OCI-LY3 (cell line): ENCODE data around the gene EIPR1.

ENCODE experiments used
- H2AFZ ChIP-seq: fragments of 200-600, 300-600 bp; shearing (Covaris generic); 2 replicates; pipeline ENCODE4 v1.6.0; 2014; ENCODE audit warnings: antibody characterized with exemption, low read depth, low read length
- H3K27ac ChIP-seq: fragments of 200-600, 300-600 bp; sonication (generic); 2 replicates; pipeline ENCODE4 v1.5.1; 2014; ENCODE audit warnings: mild to moderate bottlenecking, low read length, moderate library complexity, mixed read lengths
- H3K27me3 ChIP-seq: fragments of 200-600, 300-600 bp; sonication (generic); 2 replicates; pipeline ENCODE4 v1.6.1; 2014; ENCODE audit warnings: low read depth, low read length, mixed read lengths
- H3K36me3 ChIP-seq: fragments of 200-600, 300-600 bp; sonication (generic); replicated peaks from 2 replicates; pipeline ENCODE3; 2014; ENCODE audit warnings: low read depth, low read length, mixed read lengths
- H3K4me1 ChIP-seq: fragments of 300-600, 200-600 bp; sonication (generic); 2 replicates; pipeline ENCODE4 v1.6.1; 2014; ENCODE audit warnings: low read length, mixed read lengths
- H3K4me2 ChIP-seq: fragments of 200-600, 300-600 bp; sonication (generic); 2 replicates; pipeline ENCODE4 v1.6.1; 2014; ENCODE audit warnings: low read length, mixed read lengths
- H3K4me3 ChIP-seq: fragments of 300-600, 200-600 bp; sonication (generic); 2 replicates; pipeline ENCODE4 v1.5.1; 2014; ENCODE audit warnings: antibody characterized with exemption, mild to moderate bottlenecking, low read length, moderate library complexity
- H3K79me2 ChIP-seq: fragments of 300-600, 200-600 bp; shearing (Covaris generic); 2 replicates; pipeline ENCODE4 v1.6.1; 2014; ENCODE audit warnings: mild to moderate bottlenecking, low read length, mixed read lengths
- H3K9ac ChIP-seq: fragments of 300-600, 200-600 bp; shearing (Covaris generic); 2 replicates; pipeline ENCODE4 v1.6.0; 2014; ENCODE audit warnings: mild to moderate bottlenecking, low read length, moderate library complexity
- H3K9me3 ChIP-seq: fragments of 200-600, 300-600 bp; shearing (Covaris generic); 2 replicates; pipeline ENCODE4 v1.6.1; 2014; ENCODE audit warnings: low read length, mixed read lengths; ENCODE audit not compliant: insufficient read depth
- H4K20me1 ChIP-seq: fragments of 200-600, 300-600 bp; sonication (generic); 2 replicates; pipeline ENCODE4 v1.6.1; 2016; ENCODE audit warnings: low read length, mixed read lengths; ENCODE audit not compliant: insufficient read depth
- CTCF ChIP-seq: fragments of 200-600, 300-600 bp; sonication (generic); IDR thresholded peaks from 2 replicates; pipeline ENCODE4 v1.5.1; 2014; ENCODE audit warnings: antibody characterized with exemption, low read length, low read depth
- EZH2phosphoT487 ChIP-seq: fragments of 200-600 bp; shearing (Covaris generic); IDR thresholded peaks from 2 replicates; pipeline ENCODE4 v1.6.1; 2018; ENCODE audit warnings: antibody characterized with exemption, mixed run types, low read depth

The EIPR1 gene

GRCh38 chr2:3377612-3378432 lies at the start of gene EIPR1:
Gene EIPR1, minus strand, starts transcription at chr2:3377818. Its CDS starts 129 bp downstream, at chr2:3377689.
- H3K4me1 ChIP-seq: peaks cover 24% of the 10 kb centered on the region
- H3K27me3 ChIP-seq: no peaks in the 10 kb centered on the region
- H3K9me3 ChIP-seq: no peaks in the 10 kb centered on the region
- no peak for TF ChIP-seq EZH2phosphoT487
- peak within 1 kb of the TSS; percentile 77 for H3K27ac ChIP-seq
- H2AFZ ChIP-seq: peak within 1 kb of the TSS; percentile 73
- peak within 1 kb of the TSS; percentile 84 for H3K4me3 ChIP-seq
- peak within 1 kb of the TSS; percentile 83 for H3K9ac ChIP-seq
- peaks cover 20% of the 10 kb centered on the region for H3K36me3 ChIP-seq
- peak within 1 kb of the TSS; percentile 100 for H3K4me2 ChIP-seq
- H4K20me1 ChIP-seq: peaks cover 3% of the 10 kb centered on the region; the same call in 1 of the 2 replicates
- peaks cover 67% of the 10 kb centered on the region for H3K79me2 ChIP-seq

GRCh38 chr2:3427272-3427671 lies 49.7 kb upstream of the EIPR1 start:
- TF ChIP-seq CTCF (no peak), EZH2phosphoT487 (no peak)
- Histone ChIP-seq H3K9me3 (no peaks in the 10 kb centered on the region), H3K4me1 (peaks cover 25% of the 10 kb centered on the region), H2AFZ (no peak overlapping the region), H3K27me3 (no peaks in the 10 kb centered on the region), H3K27ac (peak overlapping the region; percentile 67), H3K4me2 (peak overlapping the region; percentile 44), H4K20me1 (no peaks in the 10 kb centered on the region), H3K36me3 (peaks cover 65% of the 10 kb centered on the region), H3K9ac (no peak overlapping the region), H3K4me3 (no peak overlapping the region), H3K79me2 (no peaks in the 10 kb centered on the region; the same call in 1 of the 2 replicates)

- Histone ChIP-seq H3K4me2 (peak overlapping the region; percentile 44; the same call in 1 of the 2 replicates), H3K9me3 (no peaks in the 10 kb centered on the region), H3K27ac (peak overlapping the region; percentile 67), H3K27me3 (no peaks in the 10 kb centered on the region), H3K36me3 (peaks cover 61% of the 10 kb centered on the region), H3K9ac (no peak overlapping the region), H3K79me2 (no peaks in the 10 kb centered on the region; the same call in 1 of the 2 replicates), H4K20me1 (no peaks in the 10 kb centered on the region), H3K4me1 (peaks cover 29% of the 10 kb centered on the region), H2AFZ (no peak overlapping the region), H3K4me3 (no peak overlapping the region)
- TF ChIP-seq CTCF: no peak
- no peak for TF ChIP-seq EZH2phosphoT487
Measured at GRCh38 chr2:3426615-3427014, 49.0 kb upstream of the EIPR1 start.

- Histone ChIP-seq H3K36me3 (peaks cover 54% of the 10 kb centered on the region), H3K4me1 (peaks cover 29% of the 10 kb centered on the region), H3K4me2 (no peak overlapping the region), H3K4me3 (no peak overlapping the region), H3K9me3 (no peaks in the 10 kb centered on the region), H3K9ac (no peak overlapping the region), H3K79me2 (no peaks in the 10 kb centered on the region; the same call in 1 of the 2 replicates), H2AFZ (no peak overlapping the region), H4K20me1 (no peaks in the 10 kb centered on the region), H3K27me3 (no peaks in the 10 kb centered on the region), H3K27ac (no peak overlapping the region)
- no peak for TF ChIP-seq CTCF
- no peak for TF ChIP-seq EZH2phosphoT487
Measured at GRCh38 chr2:3424171-3424795, 46.7 kb upstream of the EIPR1 start.
